PC-3 (cell line): ENCODE results near the gene FAM114A1. TPM values are rescaled to one million over a fixed set of nuclear protein-coding genes. Genes with fewer than 3 reads are reported as not detected.

ENCODE experiments used
- ATAC-seq: fragments of 200-7000 bp; cut with Tn5 transposase; 2 replicates; pipeline ENCODE4 v1.9.1; 2020; ENCODE audit warnings: mild to moderate bottlenecking, moderate library complexity
- BruUV-seq: library from RNA; stranded (reverse); fragments of 400-500 nt; replicated peaks from 2 replicates; lab custom pipeline; 2021; lab: Mats Ljungman, UMichigan
- CTCF ChIA-PET: fragments of 300-600 bp; sonication (Branson Sonifier 250); formaldehyde crosslinking; loops from one replicate; lab custom pipeline; 2022; ENCODE audit warnings: antibody characterized with exemption; lab: Charles Lee
- POLR2A ChIA-PET: fragments of 300-600 bp; sonication (Branson Sonifier 250); formaldehyde crosslinking; loops from one replicate; lab custom pipeline; 2022; ENCODE audit warnings: antibody characterized with exemption; ENCODE audit not compliant: unreplicated experiment; lab: Charles Lee
- DNase-seq: peaks from one replicate; pipeline ENCODE4 v3.0.0-alpha.2; 2015
- H2AFZ ChIP-seq: fragments of 300-600 bp; sonication (generic); 2 replicates; pipeline ENCODE4 v1.6.0; 2016; ENCODE audit warnings: antibody characterized with exemption, low read length
- H3F3A ChIP-seq: fragments of 300-600 bp; sonication (generic); one replicate; pipeline ENCODE4 v1.6.0; 2017; ENCODE audit warnings: antibody characterized with exemption, low read length, control low read depth, mild to moderate bottlenecking; ENCODE audit not compliant: unreplicated experiment
- H3K27ac ChIP-seq: fragments of 300-600 bp; sonication (generic); 2 replicates; pipeline ENCODE4 v1.5.1; 2016; ENCODE audit warnings: mild to moderate bottlenecking, low read length
- H3K27me3 ChIP-seq: fragments of 300-600 bp; sonication (generic); 2 replicates; pipeline ENCODE4 v1.6.1; 2016; ENCODE audit warnings: low read length, mixed read lengths
- H3K36me3 ChIP-seq: fragments of 300-600 bp; sonication (generic); 2 replicates; pipeline ENCODE4 v1.6.1; 2016; ENCODE audit warnings: low read depth, mixed run types, low read length, mixed read lengths
- H3K4me1 ChIP-seq: fragments of 300-600 bp; sonication (generic); 2 replicates; pipeline ENCODE4 v1.5.1; 2016; ENCODE audit warnings: low read length; ENCODE audit not compliant: insufficient read depth
- H3K4me2 ChIP-seq: fragments of 300-600 bp; sonication (generic); 2 replicates; pipeline ENCODE4 v1.6.0; 2016; ENCODE audit warnings: low read length
- H3K4me3 ChIP-seq: fragments of 300-600 bp; sonication (generic); 2 replicates; pipeline ENCODE4 v1.5.1; 2016; ENCODE audit warnings: mild to moderate bottlenecking, low read length, mixed read lengths
- H3K79me2 ChIP-seq: fragments of 300-600 bp; sonication (generic); 2 replicates; pipeline ENCODE4 v1.6.1; 2017; ENCODE audit warnings: low read length, mixed read lengths
- H3K9ac ChIP-seq: fragments of 300-600 bp; sonication (generic); 2 replicates; pipeline ENCODE4 v1.6.0; 2016; ENCODE audit warnings: mild to moderate bottlenecking, low read length
- H3K9me2 ChIP-seq: fragments of 300-600 bp; sonication (generic); replicated peaks from 2 replicates; pipeline ENCODE4 v1.6.1; 2016; ENCODE audit warnings: mixed run types, low read length, mixed read lengths
- H3K9me3 ChIP-seq: fragments of 300-600 bp; sonication (generic); 2 replicates; pipeline ENCODE4 v1.6.1; 2016; ENCODE audit warnings: low read length, mixed read lengths
- H4K20me1 ChIP-seq: fragments of 300-600 bp; sonication (generic); 2 replicates; pipeline ENCODE4 v1.6.1; 2016; ENCODE audit warnings: low read length, mixed read lengths
- EZH2 ChIP-seq: fragments of 300-600 bp; sonication (generic); IDR thresholded peaks from one replicate; pipeline ENCODE4 v1.6.1; 2017; ENCODE audit warnings: antibody characterized with exemption, mild to moderate bottlenecking, low read length; ENCODE audit not compliant: unreplicated experiment
- EZH2phosphoT487 ChIP-seq: fragments of 300-600 bp; sonication (generic); IDR thresholded peaks from 2 replicates; pipeline ENCODE4 v1.6.1; 2018; ENCODE audit warnings: mild to moderate bottlenecking, antibody characterized with exemption, low read length, borderline replicate concordance
- intact Hi-C: fragments of 100-400 bp; cut with micrococcal nuclease; formaldehyde crosslinking; loops from 2 replicates; pipeline ENCODE4 v1.9.0; 2023
- total RNA-seq: library from RNA; depleted of rRNA; stranded (reverse); fragments of >200 nt; gene quantifications from 2 replicates; pipeline ENCODE4 v1.2.3, GENCODE V29; 2014
- TF ChIP-seq, protein P1 (sequence below): fragments of 300-600 bp; sonication (generic); conservative IDR thresholded peaks from 2 replicates; pipeline ENCODE4 v1.5.1; 2017; ENCODE audit warnings: antibody characterized with exemption, low read depth, mild to moderate bottlenecking, low read length

Gene FAM114A1
- total RNA-seq, 1 experiment from 2014 or later: 25.0 TPM

GRCh38 chr4:38989487-38989886, 121.9 kb downstream of the FAM114A1 start:
- peak; percentile 74 for ATAC-seq
- peaks cover 8% of the 10 kb centered on the region for H3K36me3 ChIP-seq
- TF ChIP-seq EZH2: no peak
- TF ChIP-seq, protein P1, sequence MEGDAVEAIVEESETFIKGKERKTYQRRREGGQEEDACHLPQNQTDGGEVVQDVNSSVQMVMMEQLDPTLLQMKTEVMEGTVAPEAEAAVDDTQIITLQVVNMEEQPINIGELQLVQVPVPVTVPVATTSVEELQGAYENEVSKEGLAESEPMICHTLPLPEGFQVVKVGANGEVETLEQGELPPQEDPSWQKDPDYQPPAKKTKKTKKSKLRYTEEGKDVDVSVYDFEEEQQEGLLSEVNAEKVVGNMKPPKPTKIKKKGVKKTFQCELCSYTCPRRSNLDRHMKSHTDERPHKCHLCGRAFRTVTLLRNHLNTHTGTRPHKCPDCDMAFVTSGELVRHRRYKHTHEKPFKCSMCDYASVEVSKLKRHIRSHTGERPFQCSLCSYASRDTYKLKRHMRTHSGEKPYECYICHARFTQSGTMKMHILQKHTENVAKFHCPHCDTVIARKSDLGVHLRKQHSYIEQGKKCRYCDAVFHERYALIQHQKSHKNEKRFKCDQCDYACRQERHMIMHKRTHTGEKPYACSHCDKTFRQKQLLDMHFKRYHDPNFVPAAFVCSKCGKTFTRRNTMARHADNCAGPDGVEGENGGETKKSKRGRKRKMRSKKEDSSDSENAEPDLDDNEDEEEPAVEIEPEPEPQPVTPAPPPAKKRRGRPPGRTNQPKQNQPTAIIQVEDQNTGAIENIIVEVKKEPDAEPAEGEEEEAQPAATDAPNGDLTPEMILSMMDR: no peak
- TF ChIP-seq EZH2phosphoT487: no peak
- no TSS peak for BruUV-seq
- no peak overlapping the region for H2AFZ ChIP-seq
- ChIA-PET POLR2A (no interaction called here), CTCF (no interaction called here)
- intact Hi-C loops: no loop called here
- no peaks in the 10 kb centered on the region for H3K4me1 ChIP-seq
- H3K4me2 ChIP-seq: no peak overlapping the region
- DNase-seq: peak; percentile 38
- no peaks in the 10 kb centered on the region for H4K20me1 ChIP-seq
- H3K27me3 ChIP-seq: no peaks in the 10 kb centered on the region
- H3K9me3 ChIP-seq: no peaks in the 10 kb centered on the region
- no peaks in the 10 kb centered on the region for H3K9me2 ChIP-seq
- no peaks in the 10 kb centered on the region for H3F3A ChIP-seq
- H3K4me3 ChIP-seq: no peak overlapping the region
- H3K27ac ChIP-seq: no peak overlapping the region
- H3K79me2 ChIP-seq: no peaks in the 10 kb centered on the region
- H3K9ac ChIP-seq: no peak overlapping the region

DNA sequence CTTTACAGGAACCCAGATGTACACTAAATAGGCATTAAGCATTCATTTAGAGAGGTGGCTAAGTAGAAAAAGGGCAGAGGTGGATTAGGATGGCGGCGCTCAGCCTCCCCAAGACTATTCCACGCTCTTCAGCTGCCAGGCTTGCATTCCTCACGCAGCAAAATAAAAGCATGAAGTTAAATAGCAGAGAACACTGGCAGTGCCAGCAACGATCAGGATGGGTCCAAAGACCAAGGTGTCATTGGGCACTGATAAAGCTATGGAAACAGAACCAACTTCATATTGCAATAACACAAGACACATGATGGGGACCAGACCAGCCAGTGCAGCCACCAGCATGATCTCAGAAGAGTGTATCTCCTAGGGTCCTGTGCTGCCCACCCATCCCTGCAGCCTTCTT, 122.6 kb downstream of the FAM114A1 start:
- intact Hi-C loops: no loop called here
- Histone ChIP-seq H3K27ac (no peak overlapping the region), H3K4me1 (no peaks in the 10 kb centered on the region), H3K36me3 (peaks cover 8% of the 10 kb centered on the region), H3F3A (no peaks in the 10 kb centered on the region), H4K20me1 (no peaks in the 10 kb centered on the region), H3K27me3 (no peaks in the 10 kb centered on the region), H3K4me3 (no peak overlapping the region), H2AFZ (no peak overlapping the region), H3K4me2 (no peak overlapping the region), H3K9me2 (no peaks in the 10 kb centered on the region), H3K9ac (no peak overlapping the region), H3K9me3 (no peaks in the 10 kb centered on the region), H3K79me2 (no peaks in the 10 kb centered on the region)
- ATAC-seq: no peak
- no peak for TF ChIP-seq EZH2
- no peak for TF ChIP-seq EZH2phosphoT487
- no TSS peak for BruUV-seq
- DNase-seq: no peak
- ChIA-PET CTCF (no interaction called here), POLR2A (no interaction called here)

GRCh38 chr4:38993683-38994082, 126.1 kb downstream of the FAM114A1 start:
- no peak for TF ChIP-seq EZH2
- TF ChIP-seq, protein P1: peak; percentile 29
- no peak for TF ChIP-seq EZH2phosphoT487
- Histone ChIP-seq H3K27me3 (no peaks in the 10 kb centered on the region), H3K9ac (no peak overlapping the region), H3K9me3 (no peaks in the 10 kb centered on the region), H3F3A (no peaks in the 10 kb centered on the region), H3K9me2 (no peaks in the 10 kb centered on the region), H3K4me3 (no peak overlapping the region), H3K4me1 (no peaks in the 10 kb centered on the region), H2AFZ (no peak overlapping the region), H3K36me3 (peaks cover 16% of the 10 kb centered on the region), H4K20me1 (no peaks in the 10 kb centered on the region), H3K4me2 (no peak overlapping the region), H3K27ac (no peak overlapping the region), H3K79me2 (no peaks in the 10 kb centered on the region)
- no TSS peak for BruUV-seq
- ATAC-seq (no peak), DNase-seq (no peak)
- ChIA-PET POLR2A (no interaction called here), CTCF (no interaction called here)
- intact Hi-C loops: no loop called here
